GM18951 (cell line): Measurements from ENCODE around the gene HRH2.

ENCODE experiments used
- POLR2A ChIP-seq: IDR thresholded peaks from 4 replicates; pipeline ENCODE4 v1.6.1; 2011; ENCODE audit warnings: mild to moderate bottlenecking; ENCODE audit not compliant: insufficient read length, insufficient read depth; ENCODE audit errors: extremely low read depth
- in situ Hi-C: fragments of 300-500 bp; cut with MboI; formaldehyde crosslinking; loops from one replicate; pipeline ENCODE4 v1.12.0; 2022; ENCODE audit warnings: low sequenced_read_pairs, mixed read lengths, inconsistent platforms; ENCODE audit not compliant: unreplicated experiment

Gene HRH2

DNA sequence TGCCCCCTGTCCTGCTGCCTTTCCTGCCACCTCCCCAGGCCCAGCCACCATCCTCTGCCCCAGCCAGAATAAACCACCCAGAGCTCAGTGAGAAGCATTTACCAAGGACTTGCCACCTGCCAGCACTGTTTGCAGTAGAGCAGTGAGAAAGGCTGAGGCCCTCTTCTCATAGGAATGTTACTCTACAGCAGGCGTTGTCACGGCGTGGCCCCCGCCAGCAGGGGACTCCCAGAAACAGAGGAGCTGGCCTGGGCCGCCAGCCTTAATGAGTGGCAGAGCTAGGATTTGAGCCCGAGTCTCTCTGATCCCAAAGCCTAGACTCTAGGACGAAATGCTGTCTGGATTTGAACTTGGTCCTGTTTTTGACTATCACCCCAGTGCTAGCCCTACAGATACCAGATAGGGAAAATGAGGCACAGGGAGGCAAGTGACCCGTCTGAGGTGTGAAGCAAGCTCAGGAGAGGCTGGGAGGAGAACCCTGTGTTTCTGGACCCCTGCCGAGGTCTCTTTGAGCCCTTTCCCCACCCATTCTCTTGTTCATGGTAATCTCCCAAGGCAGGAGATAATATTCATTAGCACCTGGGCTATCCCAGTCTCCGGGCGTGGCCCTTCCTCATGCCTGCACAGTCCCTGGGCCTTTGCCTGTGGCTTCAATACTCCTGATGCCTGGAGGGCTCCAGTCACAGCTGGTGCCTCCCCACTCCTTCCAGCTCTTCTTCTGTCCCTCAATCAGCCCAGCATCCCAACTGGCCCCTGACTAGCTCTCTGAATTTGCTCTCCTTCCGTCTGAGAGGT is 30.7 kb downstream of the HRH2 start:
- no peak for TF ChIP-seq POLR2A
- in situ Hi-C loops: no loop called here

GRCh38 chr5:175689147-175689991 is 31.5 kb downstream of the HRH2 start:
- in situ Hi-C loops: no loop called here
- no peak for TF ChIP-seq POLR2A

DNA sequence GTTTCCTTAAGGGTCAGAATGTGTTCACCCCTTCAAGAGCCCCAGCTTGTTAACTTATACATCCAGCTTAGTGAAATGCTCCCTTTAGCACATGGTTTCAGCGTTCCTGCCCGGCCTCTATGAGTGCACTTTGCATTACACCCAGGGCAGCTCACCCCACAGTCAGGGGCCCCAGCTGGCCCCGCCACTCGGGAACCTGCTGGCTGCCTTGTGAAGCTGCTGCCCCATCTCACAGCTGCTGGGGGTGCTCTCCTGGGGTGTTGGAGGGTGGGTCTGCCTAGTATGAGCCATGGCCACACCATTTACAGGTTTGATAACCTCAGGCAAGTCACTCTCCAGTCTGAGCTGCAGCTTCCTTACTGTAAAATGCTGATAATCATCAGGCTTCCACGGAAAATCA is 32.2 kb downstream of the HRH2 start:
- in situ Hi-C loops: loop anchor here (10.0 kb wide), 1 partner anchor 155 kb away; no protein-coding TSS in a partner anchor
- no peak for TF ChIP-seq POLR2A

DNA sequence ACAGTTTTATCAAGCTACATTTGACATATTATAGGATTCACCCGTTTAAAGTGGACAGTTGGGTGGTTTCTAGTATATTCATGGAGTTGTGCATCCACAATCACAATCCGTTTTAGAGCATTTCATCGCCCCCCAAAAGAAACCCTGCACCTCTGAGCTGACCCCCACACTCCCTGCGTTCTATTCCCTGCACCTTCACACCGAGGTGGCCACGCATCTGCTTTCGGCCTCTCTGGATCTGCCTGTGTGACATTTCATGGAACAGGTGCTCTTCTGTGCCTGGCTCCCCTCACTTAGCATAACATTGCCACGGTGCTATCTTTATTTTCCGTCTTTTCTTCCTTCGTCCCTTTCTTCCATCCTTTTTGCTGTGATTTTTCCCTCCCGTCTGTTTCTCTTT is 32.7 kb downstream of the HRH2 start:
- no peak for TF ChIP-seq POLR2A
- in situ Hi-C loops: loop anchor here (10.0 kb wide), 1 partner anchor 156 kb away; no protein-coding TSS in a partner anchor

DNA sequence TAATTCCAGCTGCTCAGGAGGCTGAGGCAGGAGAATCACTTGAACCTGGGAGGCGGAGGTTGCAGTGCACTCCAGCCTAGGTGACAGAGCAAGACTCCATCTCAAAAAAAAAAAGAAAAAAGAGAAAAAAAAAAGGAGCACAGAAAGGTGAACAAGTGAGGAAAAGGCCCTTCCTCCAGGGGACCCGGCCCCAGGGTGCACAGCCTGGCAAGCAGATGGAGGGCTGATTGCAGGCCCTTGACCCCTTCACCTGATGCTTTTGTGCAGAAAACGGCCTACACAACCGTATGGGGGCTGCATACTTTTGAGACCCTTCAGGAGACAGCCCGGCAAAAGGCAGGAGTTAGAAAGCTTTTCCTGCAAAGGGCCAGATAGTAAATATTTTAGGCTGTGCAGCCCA is 33.9 kb downstream of the HRH2 start:
- no peak for TF ChIP-seq POLR2A
- in situ Hi-C loops: loop anchor here (10.0 kb wide), 1 partner anchor 157 kb away; no protein-coding TSS in a partner anchor

- in situ Hi-C loops: loop anchor here (10.0 kb wide), 1 partner anchor 158 kb away; no protein-coding TSS in a partner anchor
- no peak for TF ChIP-seq POLR2A
Measured at GRCh38 chr5:175692235-175692995, 34.5 kb downstream of the HRH2 start.

GRCh38 chr5:175692996-175693710 is 35.3 kb downstream of the HRH2 start:
- TF ChIP-seq POLR2A: no peak
- in situ Hi-C loops: loop anchor here (10.0 kb wide), 1 partner anchor 158 kb away; no protein-coding TSS in a partner anchor

DNA sequence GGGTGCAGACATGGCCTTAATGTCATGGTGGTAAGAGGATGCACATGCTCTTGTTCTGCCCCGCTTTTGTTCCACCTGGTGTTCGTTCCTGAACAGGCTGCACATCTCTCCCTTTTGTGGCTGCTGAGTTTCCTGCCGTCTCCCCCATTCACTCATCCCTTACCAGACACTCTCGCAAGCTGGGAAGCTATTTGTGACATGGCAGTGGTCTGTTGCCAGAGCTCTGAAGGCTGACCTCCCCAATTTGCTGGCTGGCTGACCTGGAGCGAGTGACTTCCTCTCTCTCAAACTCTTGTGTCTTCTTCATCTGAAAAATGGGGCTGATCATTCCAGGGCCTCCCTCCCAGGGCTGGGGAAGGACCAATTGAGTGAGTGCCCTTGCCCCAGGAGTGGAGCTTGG is 35.9 kb downstream of the HRH2 start:
- in situ Hi-C loops: loop anchor here (10.0 kb wide), 1 partner anchor 159 kb away; no protein-coding TSS in a partner anchor
- TF ChIP-seq POLR2A: no peak

- in situ Hi-C loops: loop anchor here (10.0 kb wide), 1 partner anchor 160 kb away; no protein-coding TSS in a partner anchor
- TF ChIP-seq POLR2A: no peak
Measured at GRCh38 chr5:175694371-175695160, 36.7 kb downstream of the HRH2 start.

GRCh38 chr5:175695161-175696126 is 37.6 kb downstream of the HRH2 start:
- no peak for TF ChIP-seq POLR2A
- in situ Hi-C loops: loop anchor here (10.0 kb wide), 1 partner anchor 161 kb away; no protein-coding TSS in a partner anchor
